ENCODE data around the gene ADAM8.
"Not testable (repeated sequence)": the region's sequence is repeated elsewhere in the genome, so short reads cannot be mapped to it uniquely, and the experiment has no call there.

Gene ADAM8

DNA sequence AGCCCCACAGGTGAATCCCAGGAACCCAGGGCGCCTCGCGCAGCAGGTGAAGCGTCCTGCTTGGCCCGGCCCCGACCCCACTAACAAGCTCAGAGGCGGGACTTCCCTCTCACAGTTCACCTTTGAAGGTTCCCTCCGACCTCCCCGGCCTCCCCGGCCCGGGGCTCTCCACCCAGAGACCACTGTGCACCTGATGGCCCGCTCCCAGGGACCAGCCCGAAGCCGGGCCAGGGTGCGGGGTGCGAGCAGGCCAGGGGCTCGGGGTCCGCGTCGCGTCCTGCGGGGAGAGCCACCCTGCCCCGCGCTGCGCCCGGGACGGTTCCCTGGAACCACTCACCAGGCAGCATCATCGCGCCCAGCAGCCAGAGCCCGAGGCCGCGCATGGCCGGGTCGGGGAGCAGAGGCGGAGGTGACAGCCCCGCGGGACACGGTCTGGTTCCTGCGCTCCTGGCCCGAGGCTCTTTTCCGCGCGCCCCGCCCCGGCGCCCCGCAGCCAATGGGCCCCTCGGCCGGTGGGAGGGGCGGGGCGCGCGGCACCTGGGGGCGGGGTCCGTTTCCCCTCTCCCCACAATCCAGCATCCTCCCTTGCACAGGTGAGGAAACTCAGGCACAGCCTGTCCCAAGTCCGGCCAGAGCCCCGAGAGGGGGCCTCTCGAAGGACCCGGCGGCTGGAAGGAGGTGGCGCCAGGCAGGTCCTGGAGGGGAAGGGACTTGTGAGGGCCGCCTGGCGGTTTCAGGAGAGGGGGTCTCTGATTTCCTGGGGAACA, at the start of gene ADAM8:
Gene ADAM8 (minus strand): TSS at position 434 of the 767 bp plus-strand sequence. CDS start 51 bp downstream, at position 383.
- DNase-seq (ENCODE audit: low read depth in 2 of 2): peak in 1 of 2 experiments; percentile 78

GRCh38 chr10:133326223-133326551, 49.5 kb upstream of the ADAM8 start:
- no peak for DNase-seq (ENCODE audit: low read depth in 2 of 2)

- DNase-seq (ENCODE audit: low read depth in 2 of 2): no peak
These were observed 49.0 kb upstream of the ADAM8 start for GRCh38 chr10:133325440-133326222.

DNA sequence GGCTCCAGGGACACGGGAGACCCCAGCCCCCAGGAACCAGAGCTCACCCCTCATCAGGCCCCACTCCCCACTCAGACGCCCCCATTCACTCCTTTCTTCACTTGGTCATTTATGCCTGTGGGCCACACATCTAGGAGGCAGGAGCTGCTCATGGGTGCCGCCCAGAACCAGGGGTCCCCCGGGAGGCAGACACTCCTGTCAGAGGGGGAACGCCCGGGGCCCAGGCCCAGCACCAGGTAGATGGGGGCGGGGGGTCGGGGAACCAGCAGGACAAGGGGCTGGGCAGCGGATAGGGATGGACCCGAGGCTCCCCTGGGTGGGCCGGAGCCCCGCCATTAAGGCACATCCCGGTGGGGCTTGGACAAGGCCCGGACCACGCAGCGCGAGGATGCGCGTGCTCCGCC, 48.2 kb upstream of the ADAM8 start:
- DNase-seq (ENCODE audit: low read depth in 2 of 2): no peak

GRCh38 chr10:133324198-133324792, 47.6 kb upstream of the ADAM8 start:
- DNase-seq (ENCODE audit: low read depth in 2 of 2): peak; percentile 26 to 62

GRCh38 chr10:133322064-133322709, 45.5 kb upstream of the ADAM8 start:
- not testable (repeated sequence) for DNase-seq (ENCODE audit: low read depth in 2 of 2)

- not testable (repeated sequence) for DNase-seq (ENCODE audit: low read depth in 2 of 2)
These were observed 44.3 kb upstream of the ADAM8 start for GRCh38 chr10:133320852-133321422.

DNA sequence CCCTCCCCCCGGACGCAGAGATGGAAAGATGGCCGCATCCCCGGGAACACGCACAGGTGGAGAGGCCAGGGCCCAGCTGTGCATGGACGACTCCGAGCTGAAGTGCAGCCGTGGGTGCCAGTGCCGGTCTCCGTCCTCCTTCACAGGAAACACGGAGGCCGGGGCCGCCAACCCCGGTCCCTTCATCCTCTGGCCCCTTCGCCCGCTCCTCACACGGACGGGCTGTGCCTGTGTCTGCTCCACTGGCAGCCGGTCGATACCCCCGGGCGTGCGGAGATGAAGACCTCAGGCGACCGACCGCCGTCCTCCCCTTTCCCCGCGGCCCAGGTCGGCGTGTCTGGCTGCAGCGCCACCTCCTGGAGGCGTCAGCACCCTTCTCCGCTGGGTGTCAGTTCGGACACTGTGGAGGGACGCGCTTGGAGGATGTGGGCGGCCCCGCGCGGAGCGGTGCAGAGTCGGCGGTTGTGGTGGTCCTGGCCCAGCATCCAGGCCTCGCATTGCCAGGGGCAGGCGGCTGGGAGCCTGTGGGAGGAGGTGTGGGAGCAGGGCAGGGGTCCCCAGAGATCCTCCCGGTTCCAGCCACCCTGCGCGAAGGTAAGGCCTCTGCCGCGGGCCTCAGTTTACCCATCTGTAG, 41.9 kb upstream of the ADAM8 start:
- DNase-seq (ENCODE audit: low read depth in 2 of 2): peak; percentile 31 to 59

DNA sequence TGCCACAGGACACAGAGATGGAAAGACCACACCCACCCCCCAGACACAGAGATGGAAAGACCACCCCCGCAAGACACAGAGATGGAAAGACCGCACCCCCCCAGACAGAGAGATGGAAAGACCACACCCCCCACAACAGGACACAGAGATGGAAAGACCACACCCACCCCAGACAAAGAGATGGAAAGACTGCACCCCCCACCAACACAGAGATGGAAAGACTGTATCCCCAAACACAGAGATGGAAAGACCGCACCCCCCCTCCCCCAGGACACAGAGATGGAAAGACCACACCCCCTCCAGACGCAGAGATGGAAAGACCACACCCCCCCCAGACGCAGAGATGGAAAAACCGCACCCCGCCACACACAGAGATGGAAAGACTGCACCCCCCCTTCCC, 40.1 kb upstream of the ADAM8 start:
- DNase-seq (ENCODE audit: low read depth in 2 of 2): no peak

- DNase-seq (ENCODE audit: low read depth in 2 of 2): no peak
These were observed 39.6 kb upstream of the ADAM8 start for GRCh38 chr10:133316266-133316665.

GRCh38 chr10:133315847-133316246, 39.2 kb upstream of the ADAM8 start:
- DNase-seq (ENCODE audit: low read depth in 2 of 2): no peak

- no peak for DNase-seq (ENCODE audit: low read depth in 2 of 2)
These were observed 38.2 kb upstream of the ADAM8 start for GRCh38 chr10:133314911-133315310.

GRCh38 chr10:133313192-133313591, 36.5 kb upstream of the ADAM8 start:
- DNase-seq (ENCODE audit: low read depth in 2 of 2): no peak

- DNase-seq (ENCODE audit: low read depth in 2 of 2): no peak
These were observed 36.1 kb upstream of the ADAM8 start for GRCh38 chr10:133312769-133313145.

DNA sequence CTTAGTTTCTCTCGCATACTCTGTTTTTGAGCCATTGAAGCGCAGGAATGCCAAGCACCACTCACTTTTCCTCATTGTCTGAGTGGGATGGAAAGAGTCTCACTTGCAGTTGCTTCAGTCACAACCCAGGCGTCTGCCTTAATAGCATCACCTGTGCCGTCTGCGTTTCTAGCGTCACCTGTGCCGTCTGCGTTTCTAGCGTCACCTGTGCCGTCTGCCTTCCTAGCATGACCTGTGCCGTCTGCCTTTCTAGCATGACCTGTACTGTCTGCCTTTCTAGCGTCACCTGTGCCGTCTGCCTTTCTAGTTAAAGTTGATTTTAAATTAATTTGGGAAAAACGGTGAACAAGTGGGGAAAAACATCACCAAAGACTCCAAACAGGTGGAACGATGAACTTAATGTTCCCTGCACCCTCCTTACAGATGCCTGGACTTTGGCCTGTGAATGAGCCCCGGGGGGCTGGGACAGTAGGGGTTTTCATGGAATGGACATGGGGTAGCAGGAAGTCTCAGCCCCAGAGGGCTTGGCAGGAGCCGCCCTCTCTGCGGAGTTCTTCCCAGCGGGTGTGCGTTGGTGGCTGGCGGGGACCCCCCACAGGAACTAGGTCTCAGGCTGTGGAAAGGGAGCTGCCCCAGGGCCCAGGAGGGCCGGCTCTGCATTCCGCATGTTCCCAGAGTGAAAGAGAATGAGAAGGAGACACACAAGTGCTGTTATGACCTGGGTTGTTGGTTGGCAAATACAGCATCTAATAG, 35.5 kb upstream of the ADAM8 start:
- no peak for DNase-seq (ENCODE audit: low read depth in 2 of 2)

- DNase-seq (ENCODE audit: low read depth in 2 of 2): no peak
These were observed 34.9 kb upstream of the ADAM8 start for GRCh38 chr10:133311570-133311969.

DNA sequence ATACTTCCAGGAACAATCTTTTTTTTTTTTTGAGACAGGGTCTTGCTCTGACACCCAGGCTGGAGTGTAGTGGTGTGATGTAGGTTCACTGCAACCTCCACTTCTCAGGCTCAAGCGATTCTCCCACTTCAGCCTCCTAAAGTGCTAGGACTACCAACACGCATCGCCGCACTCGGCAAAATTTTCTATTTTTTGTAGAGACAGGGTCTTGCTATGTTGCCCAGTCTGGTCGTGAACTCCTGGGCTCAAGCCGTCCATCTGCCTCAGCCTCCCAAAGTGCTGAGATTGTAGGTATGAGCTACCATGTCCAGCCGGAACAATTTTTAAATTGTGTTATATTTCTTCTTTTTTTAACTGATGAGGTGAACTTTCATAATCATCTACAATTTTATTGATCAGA, 34.1 kb upstream of the ADAM8 start:
- no peak for DNase-seq (ENCODE audit: low read depth in 2 of 2)

DNA sequence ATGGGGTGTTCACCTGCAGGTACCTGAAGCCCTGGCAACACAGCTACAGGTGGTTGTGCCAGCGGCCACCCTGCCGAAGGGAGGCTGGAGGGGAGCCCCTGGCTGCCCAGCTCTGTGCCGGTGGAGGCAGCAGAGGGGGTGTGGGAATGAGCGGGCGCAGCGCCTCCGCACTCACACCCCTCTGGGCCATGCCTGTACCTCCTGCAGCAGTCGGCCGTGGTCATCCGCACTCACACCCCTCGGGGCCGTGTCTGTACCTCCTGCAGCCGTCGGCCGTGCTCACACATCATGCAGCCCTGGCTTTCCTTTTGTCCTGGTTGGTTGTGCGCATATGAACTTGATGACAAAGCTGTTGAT, 33.7 kb upstream of the ADAM8 start:
- no peak for DNase-seq (ENCODE audit: low read depth in 2 of 2)

- DNase-seq (ENCODE audit: low read depth in 2 of 2): no peak
These were observed 33.2 kb upstream of the ADAM8 start for GRCh38 chr10:133309720-133310398.

DNA sequence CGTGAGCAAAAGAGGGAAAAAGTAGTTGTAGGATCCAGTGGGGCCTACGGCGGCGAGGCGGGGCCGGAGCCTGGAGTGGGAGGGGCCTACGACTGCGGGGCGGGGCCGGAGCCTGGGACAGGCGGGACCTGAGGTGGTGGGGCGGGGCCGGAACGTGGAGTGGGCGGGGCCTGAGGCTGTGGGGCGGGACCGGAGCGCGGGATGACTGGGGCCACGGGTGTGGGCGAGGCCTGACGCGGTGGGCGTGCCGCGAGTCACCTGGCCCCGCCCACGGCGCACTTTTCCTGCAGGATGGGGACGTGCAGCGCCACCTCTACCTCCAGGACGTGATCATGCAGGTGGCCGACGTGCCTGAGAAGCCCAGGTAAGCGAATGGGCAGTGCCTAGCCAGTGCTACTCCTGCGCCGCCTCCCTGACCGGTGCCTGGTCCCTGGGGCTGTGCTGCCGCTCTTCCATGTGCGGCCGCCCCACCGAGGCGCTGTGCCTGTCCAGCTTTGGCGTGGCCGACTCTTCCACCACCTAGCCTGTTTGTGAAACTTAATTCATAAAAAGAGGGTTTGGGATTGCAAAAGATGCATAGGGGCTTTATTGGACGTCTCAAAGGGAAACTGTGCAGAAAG, 32.5 kb upstream of the ADAM8 start:
- DNase-seq (ENCODE audit: low read depth in 2 of 2): peak; percentile 81 to 88
